OCI-LY3 (cell line): Measurements from ENCODE around the gene VWA3B.

Source experiments
- H2AFZ ChIP-seq: fragments of 200-600, 300-600 bp; shearing (Covaris generic); 2 replicates; pipeline ENCODE4 v1.6.0; 2014; ENCODE audit warnings: antibody characterized with exemption, low read depth, low read length
- H3K27ac ChIP-seq: fragments of 200-600, 300-600 bp; sonication (generic); 2 replicates; pipeline ENCODE4 v1.5.1; 2014; ENCODE audit warnings: mild to moderate bottlenecking, low read length, moderate library complexity, mixed read lengths
- H3K27me3 ChIP-seq: fragments of 200-600, 300-600 bp; sonication (generic); 2 replicates; pipeline ENCODE4 v1.6.1; 2014; ENCODE audit warnings: low read depth, low read length, mixed read lengths
- H3K36me3 ChIP-seq: fragments of 200-600, 300-600 bp; sonication (generic); replicated peaks from 2 replicates; pipeline ENCODE3; 2014; ENCODE audit warnings: low read depth, low read length, mixed read lengths
- H3K4me1 ChIP-seq: fragments of 300-600, 200-600 bp; sonication (generic); 2 replicates; pipeline ENCODE4 v1.6.1; 2014; ENCODE audit warnings: low read length, mixed read lengths
- H3K4me2 ChIP-seq: fragments of 200-600, 300-600 bp; sonication (generic); 2 replicates; pipeline ENCODE4 v1.6.1; 2014; ENCODE audit warnings: low read length, mixed read lengths
- H3K4me3 ChIP-seq: fragments of 300-600, 200-600 bp; sonication (generic); 2 replicates; pipeline ENCODE4 v1.5.1; 2014; ENCODE audit warnings: antibody characterized with exemption, mild to moderate bottlenecking, low read length, moderate library complexity
- H3K79me2 ChIP-seq: fragments of 300-600, 200-600 bp; shearing (Covaris generic); 2 replicates; pipeline ENCODE4 v1.6.1; 2014; ENCODE audit warnings: mild to moderate bottlenecking, low read length, mixed read lengths
- H3K9ac ChIP-seq: fragments of 300-600, 200-600 bp; shearing (Covaris generic); 2 replicates; pipeline ENCODE4 v1.6.0; 2014; ENCODE audit warnings: mild to moderate bottlenecking, low read length, moderate library complexity
- H3K9me3 ChIP-seq: fragments of 200-600, 300-600 bp; shearing (Covaris generic); 2 replicates; pipeline ENCODE4 v1.6.1; 2014; ENCODE audit warnings: low read length, mixed read lengths; ENCODE audit not compliant: insufficient read depth
- H4K20me1 ChIP-seq: fragments of 200-600, 300-600 bp; sonication (generic); 2 replicates; pipeline ENCODE4 v1.6.1; 2016; ENCODE audit warnings: low read length, mixed read lengths; ENCODE audit not compliant: insufficient read depth
- EZH2phosphoT487 ChIP-seq: fragments of 200-600 bp; shearing (Covaris generic); IDR thresholded peaks from 2 replicates; pipeline ENCODE4 v1.6.1; 2018; ENCODE audit warnings: antibody characterized with exemption, mixed run types, low read depth
- TF ChIP-seq, protein P1 (sequence below): fragments of 200-600, 300-600 bp; sonication (generic); IDR thresholded peaks from 2 replicates; pipeline ENCODE4 v1.5.1; 2014; ENCODE audit warnings: antibody characterized with exemption, low read length, low read depth

The VWA3B gene

DNA sequence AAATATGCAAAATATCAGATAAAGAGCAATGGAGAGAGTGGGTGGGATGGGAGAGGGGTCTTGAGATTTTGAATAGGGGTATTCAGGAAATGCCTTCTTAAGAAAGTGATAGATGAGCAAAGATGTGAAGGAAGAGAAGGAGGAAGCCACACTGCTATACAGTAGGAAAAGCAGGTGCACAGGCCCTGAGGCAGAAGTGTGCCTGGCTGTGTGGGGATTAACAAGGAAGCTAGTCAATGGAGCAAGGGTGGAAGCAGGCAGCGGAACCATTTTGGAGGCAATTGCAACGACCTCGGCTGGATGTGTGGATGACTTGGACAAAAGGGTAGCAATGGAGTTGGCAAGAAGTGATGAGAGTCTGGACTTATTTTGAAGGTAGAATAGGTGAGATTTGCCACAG is 248.3 kb downstream of the VWA3B start:
- no peak for TF ChIP-seq EZH2phosphoT487
- TF ChIP-seq, protein P1, sequence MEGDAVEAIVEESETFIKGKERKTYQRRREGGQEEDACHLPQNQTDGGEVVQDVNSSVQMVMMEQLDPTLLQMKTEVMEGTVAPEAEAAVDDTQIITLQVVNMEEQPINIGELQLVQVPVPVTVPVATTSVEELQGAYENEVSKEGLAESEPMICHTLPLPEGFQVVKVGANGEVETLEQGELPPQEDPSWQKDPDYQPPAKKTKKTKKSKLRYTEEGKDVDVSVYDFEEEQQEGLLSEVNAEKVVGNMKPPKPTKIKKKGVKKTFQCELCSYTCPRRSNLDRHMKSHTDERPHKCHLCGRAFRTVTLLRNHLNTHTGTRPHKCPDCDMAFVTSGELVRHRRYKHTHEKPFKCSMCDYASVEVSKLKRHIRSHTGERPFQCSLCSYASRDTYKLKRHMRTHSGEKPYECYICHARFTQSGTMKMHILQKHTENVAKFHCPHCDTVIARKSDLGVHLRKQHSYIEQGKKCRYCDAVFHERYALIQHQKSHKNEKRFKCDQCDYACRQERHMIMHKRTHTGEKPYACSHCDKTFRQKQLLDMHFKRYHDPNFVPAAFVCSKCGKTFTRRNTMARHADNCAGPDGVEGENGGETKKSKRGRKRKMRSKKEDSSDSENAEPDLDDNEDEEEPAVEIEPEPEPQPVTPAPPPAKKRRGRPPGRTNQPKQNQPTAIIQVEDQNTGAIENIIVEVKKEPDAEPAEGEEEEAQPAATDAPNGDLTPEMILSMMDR, result no peak
- no peak overlapping the region for H3K4me3 ChIP-seq

GRCh38 chr2:98341241-98341640 is 254.3 kb downstream of the VWA3B start:
- H3K4me2 ChIP-seq, result no peak overlapping the region

More for the DNA sequence above, 248.3 kb downstream of the VWA3B start:
- Histone ChIP-seq H3K9ac (no peak overlapping the region), H4K20me1 (no peaks in the 10 kb centered on the region), H3K79me2 (no peaks in the 10 kb centered on the region), H3K4me1 (no peaks in the 10 kb centered on the region), H3K36me3 (no peaks in the 10 kb centered on the region), H3K4me2 (no peak overlapping the region), H3K27ac (no peak overlapping the region), H3K27me3 (peaks cover 5% of the 10 kb centered on the region; the same call in 1 of the 2 replicates), H3K9me3 (no peaks in the 10 kb centered on the region), H2AFZ (no peak overlapping the region)

DNA sequence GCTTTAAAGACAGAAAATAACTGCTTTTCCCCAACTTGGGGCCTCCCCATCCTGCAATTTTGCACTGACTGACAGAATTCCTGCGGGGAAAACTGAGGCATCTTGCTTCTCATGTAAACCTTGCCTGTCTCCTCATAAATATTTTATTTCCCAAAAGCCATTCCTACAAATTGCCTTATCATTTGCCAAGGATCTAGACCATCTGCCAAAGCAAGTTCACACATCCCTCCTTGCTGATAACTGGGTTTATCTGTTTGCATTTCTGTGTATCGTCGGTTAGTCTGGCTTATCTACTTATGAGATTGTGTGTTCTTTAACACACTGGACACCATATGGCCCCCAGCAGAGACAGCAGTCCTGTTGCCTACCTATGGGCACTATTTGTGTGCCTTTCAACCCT is 256.3 kb downstream of the VWA3B start:
- Histone ChIP-seq H4K20me1 (no peaks in the 10 kb centered on the region), H3K4me3 (no peak overlapping the region), H3K4me2 (no peak overlapping the region), H3K36me3 (no peaks in the 10 kb centered on the region), H3K9ac (no peak overlapping the region), H3K4me1 (no peaks in the 10 kb centered on the region; the same call in 1 of the 2 replicates), H3K27ac (no peak overlapping the region), H3K27me3 (peaks cover 10% of the 10 kb centered on the region), H2AFZ (no peak overlapping the region), H3K9me3 (no peaks in the 10 kb centered on the region), H3K79me2 (no peaks in the 10 kb centered on the region)
- no peak for TF ChIP-seq EZH2phosphoT487
- TF ChIP-seq, protein P1, result no peak

More at GRCh38 chr2:98341241-98341640, 254.3 kb downstream of the VWA3B start:
- no peak overlapping the region for H3K27ac ChIP-seq
- H4K20me1 ChIP-seq, result no peaks in the 10 kb centered on the region
- no peak overlapping the region for H2AFZ ChIP-seq
- H3K4me3 ChIP-seq, result no peak overlapping the region
- no peaks in the 10 kb centered on the region for H3K79me2 ChIP-seq
- no peaks in the 10 kb centered on the region for H3K4me1 ChIP-seq
- no peak for TF ChIP-seq EZH2phosphoT487
- TF ChIP-seq, protein P1, result no peak
- no peaks in the 10 kb centered on the region for H3K9me3 ChIP-seq
- H3K9ac ChIP-seq, result no peak overlapping the region
- no peaks in the 10 kb centered on the region for H3K36me3 ChIP-seq
- peaks cover 10% of the 10 kb centered on the region for H3K27me3 ChIP-seq

- Histone ChIP-seq H3K4me3 (no peak within 1 kb of the TSS), H3K79me2 (no peaks in the 10 kb centered on the region), H3K36me3 (no peaks in the 10 kb centered on the region), H2AFZ (no peak within 1 kb of the TSS), H3K27me3 (peaks cover 15% of the 10 kb centered on the region), H3K4me2 (no peak within 1 kb of the TSS), H3K4me1 (peaks cover 2% of the 10 kb centered on the region; the same call in 1 of the 2 replicates), H3K27ac (no peak within 1 kb of the TSS), H4K20me1 (no peaks in the 10 kb centered on the region), H3K9me3 (no peaks in the 10 kb centered on the region), H3K9ac (no peak within 1 kb of the TSS)
- TF ChIP-seq, protein P1, result no peak
- TF ChIP-seq EZH2phosphoT487, result no peak
Observed at GRCh38 chr2:98346311-98347236, 259.6 kb downstream of the VWA3B start, which contains the start of gene CNGA3. TSS of gene CNGA3 (plus strand) at chr2:98346456. CDS start at chr2:98369976, 23,520 bp downstream.
